Activated effector memory CD4-positive, alpha-beta T cell treated with anti-CD3 and anti-CD28 coated beads, Interleukin-2, amount 50 U/mL, for 16 hours (primary cell): ENCODE data around the gene CADM4.
A peak's percentile ranks its signal among the peaks of the same experiment; 100 is the strongest.
"Not testable (repeated sequence)": the region's sequence is repeated elsewhere in the genome, so short reads cannot be mapped to it uniquely, and the experiment has no call there.

Source experiments
- DNase-seq: peaks from one replicate; pipeline ENCODE4 v3.0.0-alpha.2; 2020

The CADM4 gene

GRCh38 chr19:43605875-43606568, 33.6 kb downstream of the CADM4 start:
- no peak for DNase-seq

GRCh38 chr19:43600326-43600725, 39.3 kb downstream of the CADM4 start:
- not testable (repeated sequence) for DNase-seq

- DNase-seq, result no peak
Measured at GRCh38 chr19:43599635-43600295, 39.9 kb downstream of the CADM4 start.

GRCh38 chr19:43598445-43599240, 41.0 kb downstream of the CADM4 start:
- no peak for DNase-seq

- DNase-seq, result no peak
Measured at GRCh38 chr19:43597876-43598275, 41.8 kb downstream of the CADM4 start.

GRCh38 chr19:43596842-43597461, 42.7 kb downstream of the CADM4 start:
- DNase-seq, result no peak

GRCh38 chr19:43595999-43596841, 43.4 kb downstream of the CADM4 start, which contains the start of the genes IRGQ and ZNF576:
TSS of gene IRGQ (minus strand) at chr19:43596134. CDS start at chr19:43595338, 796 bp downstream.
TSS of gene ZNF576 (plus strand) at chr19:43596595. CDS start at chr19:43597109, 514 bp downstream.
- DNase-seq, result peak; percentile 100

- peak; percentile 72 for DNase-seq
Measured at GRCh38 chr19:43595605-43595998, 44.0 kb downstream of the CADM4 start.

- peak; percentile 89 for DNase-seq
Measured at GRCh38 chr19:43594710-43595604, 44.7 kb downstream of the CADM4 start.

GRCh38 chr19:43594081-43594697, 45.5 kb downstream of the CADM4 start:
- DNase-seq, result no peak

GRCh38 chr19:43592800-43593350, 46.8 kb downstream of the CADM4 start:
- DNase-seq, result no peak

- no peak for DNase-seq
Measured at GRCh38 chr19:43591904-43592772, 47.5 kb downstream of the CADM4 start.

GRCh38 chr19:43589678-43590077, 50.0 kb downstream of the CADM4 start:
- DNase-seq, result no peak

GRCh38 chr19:43589277-43589676, 50.4 kb downstream of the CADM4 start:
- no peak for DNase-seq

- DNase-seq, result not testable (repeated sequence)
Measured at GRCh38 chr19:43587029-43587428, 52.6 kb downstream of the CADM4 start.

GRCh38 chr19:43586346-43586745, 53.3 kb downstream of the CADM4 start:
- no peak for DNase-seq

- DNase-seq, result no peak
Measured at GRCh38 chr19:43584484-43584883, 55.2 kb downstream of the CADM4 start.

GRCh38 chr19:43582495-43582894, 57.2 kb downstream of the CADM4 start:
- DNase-seq, result no peak

- DNase-seq, result no peak
Measured at GRCh38 chr19:43581467-43581866, 58.2 kb downstream of the CADM4 start.
